Lower leg skin (tissue), 4 donors: ENCODE data around the gene MED14. TPM values are rescaled to one million over a fixed set of nuclear protein-coding genes. Genes with fewer than 3 reads are reported as not detected.

Source experiments
- DNase-seq, 2 donors: peaks; one replicate each; pipeline ENCODE4 v3.0.0-alpha.2; 2019; ENCODE audit warnings: low spot score in 2 of 2
- H3K4me3 ChIP-seq: fragments of 200-600 bp; sonication (generic); 2 replicates; pipeline ENCODE4 v1.5.1; 2017; ENCODE audit warnings: mild to moderate bottlenecking, low read depth; ENCODE audit not compliant: poor library complexity, severe bottlenecking
- POLR2A ChIP-seq, 2 donors: fragments of 450-650 bp; IDR thresholded peaks; one replicate each; pipeline ENCODE4 v1.6.1; 2016 to 2017; ENCODE audit warnings: antibody characterized with exemption in 2 of 2, mild to moderate bottlenecking in 1 of 2, moderate library complexity in 1 of 2
- WGBS, 2 donors: methylation state at CpG; one replicate each; pipeline ENCODE4 v1.1.5; 2018; 5-methylcytosine and 5-hydroxymethylcytosine counted together
- intact Hi-C: fragments of 100-400 bp; cut with DNase I; formaldehyde crosslinking; loops from one replicate; pipeline ENCODE4 v1.15.0; 2023; ENCODE audit warnings: low total_unique reads
- total RNA-seq, 4 donors: library from RNA; depleted of rRNA; stranded (reverse); fragments of >200 nt; gene quantifications; one replicate each; pipeline ENCODE4 v1.1.0, GENCODE V29; 2016
- TF ChIP-seq, protein P1 (sequence below), 3 donors: fragments of 450-650 bp; IDR thresholded peaks; one replicate each; pipeline ENCODE4 v1.5.1; 2016; ENCODE audit warnings: antibody characterized with exemption in 3 of 3, mild to moderate bottlenecking in 3 of 3, moderate library complexity in 2 of 3

Gene MED14
- total RNA-seq, 4 donors from 2014 or later = 27.4 to 36.8 (median 35.0) TPM

DNA sequence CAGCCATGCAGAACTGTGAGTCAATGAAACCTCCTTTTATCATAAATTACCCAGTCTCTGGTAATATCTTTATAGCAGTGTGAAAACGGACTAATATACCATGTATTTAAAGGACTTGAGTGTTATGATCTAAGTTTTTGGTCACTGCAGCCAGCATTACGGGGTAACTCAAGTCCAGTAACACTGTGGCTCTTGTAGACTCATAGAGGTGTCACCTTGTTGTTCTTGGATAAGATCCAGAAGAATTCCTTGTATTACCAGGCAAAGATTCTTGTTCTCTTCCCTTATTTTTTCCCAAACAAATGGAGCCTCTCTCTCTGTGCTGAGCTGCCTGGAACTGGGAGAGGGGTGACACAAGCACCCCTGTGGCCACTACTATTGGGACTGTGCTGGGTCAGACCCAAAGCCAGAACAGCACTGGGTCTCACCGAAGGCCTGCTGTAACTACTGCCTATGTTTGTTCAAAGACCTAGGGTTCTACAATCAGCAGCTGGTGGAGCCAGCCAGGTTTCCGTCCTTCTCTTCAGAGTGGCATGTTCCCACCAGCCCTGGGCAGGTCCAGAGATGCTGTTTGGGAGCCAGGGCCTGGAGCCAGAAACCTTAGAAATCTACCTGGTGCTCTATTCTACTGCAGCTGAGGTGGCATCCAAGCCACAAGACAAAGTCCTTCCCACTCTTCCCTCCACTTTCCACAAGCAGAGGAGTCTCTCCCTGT is 43.7 kb upstream of the MED14 start:
- no peak overlapping the region for H3K4me3 ChIP-seq
- no peak for DNase-seq
- WGBS, 2 donors = 63 to 72% methylated on average over 3 to 4 of the region's 4 CpGs
- intact Hi-C loops = no loop called here
- TF ChIP-seq POLR2A (IDR thresholded peaks at IDR 0.05) = no peak
- TF ChIP-seq, protein P1, sequence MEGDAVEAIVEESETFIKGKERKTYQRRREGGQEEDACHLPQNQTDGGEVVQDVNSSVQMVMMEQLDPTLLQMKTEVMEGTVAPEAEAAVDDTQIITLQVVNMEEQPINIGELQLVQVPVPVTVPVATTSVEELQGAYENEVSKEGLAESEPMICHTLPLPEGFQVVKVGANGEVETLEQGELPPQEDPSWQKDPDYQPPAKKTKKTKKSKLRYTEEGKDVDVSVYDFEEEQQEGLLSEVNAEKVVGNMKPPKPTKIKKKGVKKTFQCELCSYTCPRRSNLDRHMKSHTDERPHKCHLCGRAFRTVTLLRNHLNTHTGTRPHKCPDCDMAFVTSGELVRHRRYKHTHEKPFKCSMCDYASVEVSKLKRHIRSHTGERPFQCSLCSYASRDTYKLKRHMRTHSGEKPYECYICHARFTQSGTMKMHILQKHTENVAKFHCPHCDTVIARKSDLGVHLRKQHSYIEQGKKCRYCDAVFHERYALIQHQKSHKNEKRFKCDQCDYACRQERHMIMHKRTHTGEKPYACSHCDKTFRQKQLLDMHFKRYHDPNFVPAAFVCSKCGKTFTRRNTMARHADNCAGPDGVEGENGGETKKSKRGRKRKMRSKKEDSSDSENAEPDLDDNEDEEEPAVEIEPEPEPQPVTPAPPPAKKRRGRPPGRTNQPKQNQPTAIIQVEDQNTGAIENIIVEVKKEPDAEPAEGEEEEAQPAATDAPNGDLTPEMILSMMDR (IDR thresholded peaks at IDR 0.05) = no peak

DNA sequence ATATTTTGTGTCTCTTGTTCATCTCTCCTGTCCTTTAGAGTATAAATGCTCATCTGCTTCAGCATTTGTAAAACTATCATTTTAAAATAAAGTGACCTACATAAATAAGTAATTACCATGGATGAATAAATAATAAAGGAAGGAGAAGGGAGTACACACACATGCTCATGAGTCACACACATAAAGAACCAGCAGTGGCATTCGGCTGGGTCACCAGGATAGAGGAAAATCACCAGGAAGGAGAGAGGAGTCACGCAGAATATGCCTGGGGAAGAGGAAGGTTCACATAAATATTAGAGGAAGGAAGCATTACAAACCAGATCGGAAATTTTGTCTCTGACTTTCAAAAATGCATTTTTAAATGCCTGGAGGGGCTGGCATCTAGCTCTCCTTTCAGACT is 38.5 kb upstream of the MED14 start:
- intact Hi-C loops = no loop called here
- no peak overlapping the region for H3K4me3 ChIP-seq
- WGBS, 2 donors = 6 to 32% methylated on average over 3 of the region's 3 CpGs
- no peak for DNase-seq
- TF ChIP-seq, protein P1 (IDR thresholded peaks at IDR 0.05) = no peak
- TF ChIP-seq POLR2A (IDR thresholded peaks at IDR 0.05) = no peak

DNA sequence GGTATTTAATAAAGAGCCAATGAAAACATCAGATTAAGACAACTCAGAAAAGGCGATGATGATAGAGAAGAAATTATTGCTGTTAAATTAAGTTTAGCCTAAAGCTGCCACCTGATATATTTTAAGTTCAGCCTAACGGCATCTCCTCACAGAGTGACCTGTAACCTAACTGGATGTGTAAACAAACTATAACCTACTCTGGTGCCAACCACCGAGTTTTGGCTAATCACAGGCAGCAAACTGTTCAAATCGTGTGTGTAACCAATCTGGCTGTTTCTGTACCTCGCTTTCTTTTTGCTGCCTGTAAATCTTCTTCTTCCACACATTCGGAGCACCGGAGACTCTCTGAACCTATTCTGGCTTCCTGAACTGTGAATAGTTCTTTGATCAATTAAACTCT is 37.8 kb upstream of the MED14 start:
- no peak for DNase-seq
- intact Hi-C loops = no loop called here
- no peak overlapping the region for H3K4me3 ChIP-seq
- TF ChIP-seq, protein P1 (IDR thresholded peaks at IDR 0.05) = no peak
- TF ChIP-seq POLR2A (IDR thresholded peaks at IDR 0.05) = no peak
- WGBS, 2 donors = 47 to 60% methylated on average over 7 of the region's 7 CpGs

DNA sequence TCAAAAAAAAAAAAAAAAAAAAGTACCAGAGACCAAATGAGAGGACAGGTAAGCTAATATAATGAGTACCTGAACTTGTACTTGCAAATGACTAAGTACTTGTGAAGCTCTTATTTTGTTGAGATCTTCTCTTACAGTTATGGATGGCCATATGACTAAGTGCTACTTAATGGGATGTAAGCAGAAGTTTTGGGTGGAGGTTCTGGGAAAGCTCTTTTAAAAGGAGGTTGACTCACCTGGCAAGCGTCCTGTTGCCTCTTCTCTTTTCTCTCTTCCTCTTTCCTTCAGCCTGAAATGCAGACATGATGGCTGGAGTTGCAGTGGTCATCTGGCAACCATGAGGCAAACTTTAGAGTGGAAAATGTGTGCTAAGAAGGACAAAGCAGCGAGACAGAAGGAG is 36.9 kb upstream of the MED14 start:
- 26 to 66% methylated on average over 2 of the region's 2 CpGs for WGBS, 2 donors
- intact Hi-C loops = no loop called here
- no peak for TF ChIP-seq POLR2A (IDR thresholded peaks at IDR 0.05)
- no peak for DNase-seq
- H3K4me3 ChIP-seq = no peak overlapping the region

DNA sequence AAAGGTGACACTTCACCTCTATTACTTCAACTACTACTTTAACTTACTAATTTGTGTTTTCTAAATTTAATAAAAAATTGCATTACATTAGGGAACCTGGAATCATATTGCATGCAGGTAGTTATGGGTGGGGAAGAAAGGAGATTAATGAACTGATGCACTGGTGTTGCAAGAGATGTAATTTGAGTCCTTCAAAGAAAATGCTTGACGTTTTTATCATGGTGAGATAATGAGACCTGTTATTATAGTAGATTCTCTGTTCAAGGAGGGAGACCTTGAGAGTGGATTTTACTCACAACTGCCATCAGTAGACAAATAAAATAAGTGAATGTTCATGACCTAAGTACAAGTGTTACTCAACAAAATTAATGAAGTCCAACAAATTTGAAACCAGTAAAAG is 26.4 kb upstream of the MED14 start:
- 33 to 60% methylated on average over 1 of the region's 1 CpG for WGBS, 2 donors
- intact Hi-C loops = no loop called here
- no peak for DNase-seq
- TF ChIP-seq, protein P1 (IDR thresholded peaks at IDR 0.05) = no peak
- no peak for TF ChIP-seq POLR2A (IDR thresholded peaks at IDR 0.05)
- no peak overlapping the region for H3K4me3 ChIP-seq

DNA sequence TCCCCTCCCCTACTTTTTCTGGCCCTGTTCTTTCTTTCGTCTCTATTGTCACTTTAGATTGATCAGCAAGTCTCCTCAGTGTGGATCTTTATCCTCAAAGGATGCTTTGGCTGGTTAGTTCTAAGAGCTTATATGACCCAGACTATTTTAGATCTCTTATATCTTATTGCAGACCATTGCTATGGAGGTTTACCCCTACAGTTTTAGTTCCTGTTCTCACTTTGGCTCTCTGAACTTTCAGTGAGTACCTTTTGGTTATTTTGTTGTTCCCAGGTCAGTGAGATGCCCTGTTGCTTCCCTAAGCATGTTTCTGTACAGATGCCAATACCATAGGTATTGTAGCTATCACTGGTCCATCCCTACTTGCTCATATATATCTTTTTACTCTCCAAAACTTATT is 24.0 kb upstream of the MED14 start:
- WGBS, 2 donors = 65 to 100% methylated on average over 1 of the region's 1 CpG
- no peak overlapping the region for H3K4me3 ChIP-seq
- no peak for TF ChIP-seq POLR2A (IDR thresholded peaks at IDR 0.05)
- TF ChIP-seq, protein P1 (IDR thresholded peaks at IDR 0.05) = no peak
- intact Hi-C loops = no loop called here
- DNase-seq = no peak
